ENCODE data around the gene ATRX.
A peak's percentile ranks its signal among the peaks of the same experiment; 100 is the strongest.
"Not testable (repeated sequence)": the region's sequence is repeated elsewhere in the genome, so short reads cannot be mapped to it uniquely, and the experiment has no call there.

Gene ATRX

DNA sequence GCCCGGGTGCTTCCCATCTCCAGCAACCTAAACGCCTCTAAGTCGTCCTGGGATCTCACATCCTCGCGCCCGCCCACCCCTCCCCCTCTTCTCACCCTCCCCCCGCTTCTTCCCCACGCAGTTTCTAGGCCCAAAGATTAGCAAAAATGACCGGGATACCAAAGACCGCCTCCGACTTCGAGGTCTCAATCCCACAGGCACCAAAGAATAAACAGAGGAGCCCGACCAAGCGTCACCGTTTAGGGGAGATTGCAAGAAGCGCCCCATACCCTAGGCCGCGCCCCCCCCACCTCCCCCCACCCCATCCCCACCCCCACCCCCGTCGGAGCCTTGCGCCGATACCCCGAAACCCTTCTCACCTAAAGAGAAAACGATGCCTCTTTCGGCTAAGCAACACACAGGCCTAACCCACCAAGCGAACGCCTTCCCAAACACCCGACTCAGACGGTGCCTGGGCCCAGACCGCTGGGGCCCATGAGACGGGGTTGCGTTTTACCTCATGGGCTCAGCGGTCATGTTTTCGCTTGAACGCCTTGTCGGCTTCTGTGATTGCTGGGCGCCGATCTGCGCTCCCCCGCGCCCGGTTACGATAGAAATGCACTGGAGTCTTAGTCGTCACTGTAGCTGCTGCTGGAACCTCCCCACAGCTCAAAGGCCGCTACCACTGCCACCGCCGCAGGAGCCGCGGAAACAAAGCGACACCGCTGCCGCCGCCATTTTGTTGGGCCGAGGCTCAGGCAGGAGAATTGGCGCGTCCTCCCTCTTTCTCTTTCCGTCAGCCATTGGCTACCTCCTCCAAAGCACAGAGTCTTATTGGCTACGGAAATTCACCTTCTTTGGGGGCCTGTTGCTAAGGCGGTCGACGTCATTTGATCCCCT, at the start of gene ATRX:
Gene ATRX, minus strand, starts transcription at position 731 of the 879 bp plus-strand sequence. Its CDS starts 215 bp downstream, at position 516.
- peak within 1 kb of the TSS; percentile 70 to 85 for H3K4me3 ChIP-seq (ENCODE audit: low read length in 2 of 2)
- peaks cover 8% of the 10 kb centered on the region for H3K4me1 ChIP-seq (ENCODE audit: control insufficient read depth, insufficient read depth, low read length)
- H3K9me3 ChIP-seq (ENCODE audit: control insufficient read depth in 2 of 2, low read length in 2 of 2), result no peaks in the 10 kb centered on the region
- no peaks in the 10 kb centered on the region for H3K27me3 ChIP-seq (ENCODE audit: control insufficient read depth in 1 of 2, insufficient read depth in 2 of 2, low read length in 2 of 2)
- H3K36me3 ChIP-seq (ENCODE audit: control insufficient read depth in 2 of 2, insufficient read depth in 2 of 2, low read length in 2 of 2), result no peaks in the 10 kb centered on the region
- peak within 1 kb of the TSS; percentile 86 for H3K27ac ChIP-seq (ENCODE audit: low read length)
- peak within 1 kb of the TSS; percentile 86 to 92 for H3K9ac ChIP-seq (ENCODE audit: low read length in 2 of 2)

DNA sequence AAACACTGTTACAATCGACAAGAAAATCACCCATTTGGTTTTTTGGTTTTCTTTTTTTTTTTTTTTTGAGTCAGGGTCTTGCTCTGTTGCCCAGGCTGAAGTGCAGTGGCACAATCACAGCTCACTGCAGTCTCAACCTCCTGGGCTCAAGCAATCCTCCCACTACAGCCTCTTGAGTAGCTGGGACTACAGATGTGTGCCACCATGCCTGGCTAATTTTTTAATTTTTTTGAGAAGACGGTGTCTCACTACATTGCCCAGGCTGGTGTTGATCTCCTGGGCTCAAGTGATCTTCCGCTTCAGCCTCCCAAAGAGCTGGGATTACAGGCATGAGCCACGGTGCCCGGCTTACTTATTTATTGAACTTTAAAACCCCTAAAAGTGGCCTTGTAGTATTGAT, 45.5 kb upstream of the ATRX start:
- not testable (repeated sequence) for H3K9ac ChIP-seq (ENCODE audit: low read length in 2 of 2); H3K36me3 ChIP-seq (ENCODE audit: control insufficient read depth in 2 of 2, insufficient read depth in 2 of 2, low read length in 2 of 2); H3K9me3 ChIP-seq (ENCODE audit: control insufficient read depth in 2 of 2, low read length in 2 of 2); H3K27ac ChIP-seq (ENCODE audit: low read length); H3K4me1 ChIP-seq (ENCODE audit: control insufficient read depth, insufficient read depth, low read length); H3K4me3 ChIP-seq (ENCODE audit: low read length in 2 of 2); H3K27me3 ChIP-seq (ENCODE audit: control insufficient read depth in 1 of 2, insufficient read depth in 2 of 2, low read length in 2 of 2)

DNA sequence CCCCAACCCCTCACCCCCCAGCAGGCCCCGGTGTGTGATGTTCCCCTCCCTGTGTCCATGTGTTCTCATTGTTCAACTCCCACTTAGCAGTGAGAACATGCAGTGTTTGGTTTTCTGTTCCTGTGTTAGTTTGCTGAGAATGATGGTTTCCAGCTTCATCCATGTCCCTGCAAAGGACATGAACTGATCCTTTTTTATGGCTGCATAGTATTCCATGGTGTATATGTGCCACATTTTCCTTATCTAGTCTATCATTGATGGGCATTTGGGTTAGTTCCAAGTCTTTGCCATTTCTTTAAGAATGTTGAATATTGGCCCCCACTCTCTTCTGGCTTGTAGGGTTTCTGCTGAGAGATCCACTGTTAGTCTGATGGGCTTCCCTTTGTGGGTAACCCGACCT, 36.0 kb upstream of the ATRX start:
- H3K36me3 ChIP-seq (ENCODE audit: control insufficient read depth in 2 of 2, insufficient read depth in 2 of 2, low read length in 2 of 2); H3K9ac ChIP-seq (ENCODE audit: low read length in 2 of 2); H3K9me3 ChIP-seq (ENCODE audit: control insufficient read depth in 2 of 2, low read length in 2 of 2); H3K27me3 ChIP-seq (ENCODE audit: control insufficient read depth in 1 of 2, insufficient read depth in 2 of 2, low read length in 2 of 2); H3K4me3 ChIP-seq (ENCODE audit: low read length in 2 of 2); H3K4me1 ChIP-seq (ENCODE audit: control insufficient read depth, insufficient read depth, low read length); H3K27ac ChIP-seq (ENCODE audit: low read length): not testable (repeated sequence)

GRCh38 chrX:77820091-77820727, 34.2 kb upstream of the ATRX start:
- no peaks in the 10 kb centered on the region for H3K9me3 ChIP-seq (ENCODE audit: control insufficient read depth in 2 of 2, low read length in 2 of 2)
- no peaks in the 10 kb centered on the region for H3K36me3 ChIP-seq (ENCODE audit: control insufficient read depth in 2 of 2, insufficient read depth in 2 of 2, low read length in 2 of 2)
- no peak overlapping the region for H3K27ac ChIP-seq (ENCODE audit: low read length)
- no peaks in the 10 kb centered on the region for H3K27me3 ChIP-seq (ENCODE audit: control insufficient read depth in 1 of 2, insufficient read depth in 2 of 2, low read length in 2 of 2)
- no peaks in the 10 kb centered on the region for H3K4me1 ChIP-seq (ENCODE audit: control insufficient read depth, insufficient read depth, low read length)
- H3K4me3 ChIP-seq (ENCODE audit: low read length in 2 of 2), result no peak overlapping the region
- H3K9ac ChIP-seq (ENCODE audit: low read length in 2 of 2), result no peak overlapping the region

GRCh38 chrX:77814210-77814609, 28.2 kb upstream of the ATRX start:
- Histone ChIP-seq H3K4me3 (ENCODE audit: low read length in 2 of 2) (no peak overlapping the region), H3K9ac (ENCODE audit: low read length in 2 of 2) (no peak overlapping the region), H3K27me3 (ENCODE audit: control insufficient read depth in 1 of 2, insufficient read depth in 2 of 2, low read length in 2 of 2) (no peaks in the 10 kb centered on the region), H3K9me3 (ENCODE audit: control insufficient read depth in 2 of 2, low read length in 2 of 2) (no peaks in the 10 kb centered on the region), H3K36me3 (ENCODE audit: control insufficient read depth in 2 of 2, insufficient read depth in 2 of 2, low read length in 2 of 2) (no peaks in the 10 kb centered on the region), H3K4me1 (ENCODE audit: control insufficient read depth, insufficient read depth, low read length) (no peaks in the 10 kb centered on the region), H3K27ac (ENCODE audit: low read length) (no peak overlapping the region)

DNA sequence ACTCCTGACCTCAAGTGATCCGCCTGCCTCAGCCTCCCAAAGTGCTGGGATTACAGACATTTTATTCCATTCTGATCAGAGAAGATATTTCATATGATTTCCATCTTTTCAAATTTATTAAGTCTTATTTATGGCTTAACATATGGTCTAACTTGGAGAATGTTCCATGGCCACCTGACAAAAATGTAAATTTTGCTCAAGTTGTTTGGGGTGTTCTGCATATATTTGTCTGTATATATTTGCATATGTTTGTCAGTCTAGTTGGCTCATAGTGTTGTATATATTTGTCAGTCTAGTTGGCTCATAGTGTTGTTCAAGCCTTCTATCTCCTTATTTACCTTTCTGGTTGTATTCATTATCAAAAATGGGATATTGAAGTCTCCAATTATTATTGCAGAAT, 16.2 kb upstream of the ATRX start:
- Histone ChIP-seq H3K4me1 (ENCODE audit: control insufficient read depth, insufficient read depth, low read length) (no peaks in the 10 kb centered on the region), H3K27me3 (ENCODE audit: control insufficient read depth in 1 of 2, insufficient read depth in 2 of 2, low read length in 2 of 2) (no peaks in the 10 kb centered on the region), H3K4me3 (ENCODE audit: low read length in 2 of 2) (no peak overlapping the region), H3K27ac (ENCODE audit: low read length) (no peak overlapping the region), H3K9ac (ENCODE audit: low read length in 2 of 2) (no peak overlapping the region), H3K36me3 (ENCODE audit: control insufficient read depth in 2 of 2, insufficient read depth in 2 of 2, low read length in 2 of 2) (no peaks in the 10 kb centered on the region), H3K9me3 (ENCODE audit: control insufficient read depth in 2 of 2, low read length in 2 of 2) (no peaks in the 10 kb centered on the region)

- H3K27ac ChIP-seq (ENCODE audit: low read length), result no peak overlapping the region
- no peaks in the 10 kb centered on the region for H3K9me3 ChIP-seq (ENCODE audit: control insufficient read depth in 2 of 2, low read length in 2 of 2)
- no peaks in the 10 kb centered on the region for H3K27me3 ChIP-seq (ENCODE audit: control insufficient read depth in 1 of 2, insufficient read depth in 2 of 2, low read length in 2 of 2)
- H3K36me3 ChIP-seq (ENCODE audit: control insufficient read depth in 2 of 2, insufficient read depth in 2 of 2, low read length in 2 of 2), result no peaks in the 10 kb centered on the region
- H3K4me3 ChIP-seq (ENCODE audit: low read length in 2 of 2), result no peak overlapping the region
- H3K4me1 ChIP-seq (ENCODE audit: control insufficient read depth, insufficient read depth, low read length), result no peaks in the 10 kb centered on the region
- no peak overlapping the region for H3K9ac ChIP-seq (ENCODE audit: low read length in 2 of 2)
These were observed 9.1 kb upstream of the ATRX start for GRCh38 chrX:77795124-77795523.

GRCh38 chrX:77793946-77794345, 7.9 kb upstream of the ATRX start:
- H3K36me3 ChIP-seq (ENCODE audit: control insufficient read depth in 2 of 2, insufficient read depth in 2 of 2, low read length in 2 of 2), result no peaks in the 10 kb centered on the region
- H3K27me3 ChIP-seq (ENCODE audit: control insufficient read depth in 1 of 2, insufficient read depth in 2 of 2, low read length in 2 of 2), result no peaks in the 10 kb centered on the region
- H3K27ac ChIP-seq (ENCODE audit: low read length), result no peak overlapping the region
- H3K9ac ChIP-seq (ENCODE audit: low read length in 2 of 2), result no peak overlapping the region
- no peaks in the 10 kb centered on the region for H3K9me3 ChIP-seq (ENCODE audit: control insufficient read depth in 2 of 2, low read length in 2 of 2)
- no peak overlapping the region for H3K4me3 ChIP-seq (ENCODE audit: low read length in 2 of 2)
- no peaks in the 10 kb centered on the region for H3K4me1 ChIP-seq (ENCODE audit: control insufficient read depth, insufficient read depth, low read length)

GRCh38 chrX:77788050-77788449, 2.0 kb upstream of the ATRX start:
- Histone ChIP-seq H3K4me1 (ENCODE audit: control insufficient read depth, insufficient read depth, low read length) (peaks cover 8% of the 10 kb centered on the region), H3K27ac (ENCODE audit: low read length) (no peak overlapping the region), H3K9ac (ENCODE audit: low read length in 2 of 2) (no peak overlapping the region), H3K27me3 (ENCODE audit: control insufficient read depth in 1 of 2, insufficient read depth in 2 of 2, low read length in 2 of 2) (no peaks in the 10 kb centered on the region), H3K36me3 (ENCODE audit: control insufficient read depth in 2 of 2, insufficient read depth in 2 of 2, low read length in 2 of 2) (no peaks in the 10 kb centered on the region), H3K4me3 (ENCODE audit: low read length in 2 of 2) (peak overlapping the region; percentile 30 to 35), H3K9me3 (ENCODE audit: control insufficient read depth in 2 of 2, low read length in 2 of 2) (no peaks in the 10 kb centered on the region)

GRCh38 chrX:77786365-77786680, 307 bp upstream of the ATRX start:
- Histone ChIP-seq H3K27me3 (ENCODE audit: control insufficient read depth in 1 of 2, insufficient read depth in 2 of 2, low read length in 2 of 2) (no peaks in the 10 kb centered on the region), H3K4me3 (ENCODE audit: low read length in 2 of 2) (peak overlapping the region; percentile 58 to 85), H3K9me3 (ENCODE audit: control insufficient read depth in 2 of 2, low read length in 2 of 2) (no peaks in the 10 kb centered on the region), H3K9ac (ENCODE audit: low read length in 2 of 2) (peak overlapping the region; percentile 13 to 86), H3K4me1 (ENCODE audit: control insufficient read depth, insufficient read depth, low read length) (peaks cover 8% of the 10 kb centered on the region), H3K27ac (ENCODE audit: low read length) (peak overlapping the region; percentile 86), H3K36me3 (ENCODE audit: control insufficient read depth in 2 of 2, insufficient read depth in 2 of 2, low read length in 2 of 2) (no peaks in the 10 kb centered on the region)

- H3K9me3 ChIP-seq (ENCODE audit: control insufficient read depth in 2 of 2, low read length in 2 of 2), result no peaks in the 10 kb centered on the region
- H3K36me3 ChIP-seq (ENCODE audit: control insufficient read depth in 2 of 2, insufficient read depth in 2 of 2, low read length in 2 of 2), result no peaks in the 10 kb centered on the region
- H3K27me3 ChIP-seq (ENCODE audit: control insufficient read depth in 1 of 2, insufficient read depth in 2 of 2, low read length in 2 of 2), result no peaks in the 10 kb centered on the region
- no peak overlapping the region for H3K4me3 ChIP-seq (ENCODE audit: low read length in 2 of 2)
- no peak overlapping the region for H3K27ac ChIP-seq (ENCODE audit: low read length)
- peaks cover 3% of the 10 kb centered on the region for H3K4me1 ChIP-seq (ENCODE audit: control insufficient read depth, insufficient read depth, low read length)
- H3K9ac ChIP-seq (ENCODE audit: low read length in 2 of 2), result no peak overlapping the region
These were observed 6.3 kb downstream of the ATRX start for GRCh38 chrX:77779695-77780094.
